Spleen (tissue), 11 donors: ENCODE data around the gene ACACA. TPM values are rescaled to one million over a fixed set of nuclear protein-coding genes. Genes with fewer than 3 reads are reported as not detected.

Source experiments
- DNase-seq: peaks from one replicate; pipeline ENCODE4 v3.0.0-alpha.2; 2020
- H3K27ac ChIP-seq, 8 donors: fragments of 200-600 bp; sonication (generic) in 7 of 8; 1 replicate in 4 of 8; 2 replicates in 4 of 8; pipeline versions ENCODE4 v1.5.0 to v1.8.0; 2016 to 2021; ENCODE audit warnings: inconsistent platforms in 4 of 8, mild to moderate bottlenecking in 4 of 8, moderate library complexity in 1 of 8
- H3K27me3 ChIP-seq, 7 donors: fragments of 200-600 bp; sonication (generic) in 6 of 7; replicated peaks in 1 of 7; 1 replicate in 4 of 7; 2 replicates in 3 of 7; pipeline versions ENCODE4 v1.5.0 to v1.8.0; 2016 to 2021; ENCODE audit warnings: inconsistent platforms in 3 of 7, mild to moderate bottlenecking in 1 of 7
- H3K36me3 ChIP-seq, 6 donors: fragments of 200-600 bp; sonication (generic) in 5 of 6; 1 replicate in 4 of 6; 2 replicates in 2 of 6; pipeline versions ENCODE4 v1.5.0 to v1.8.0; 2016 to 2021; ENCODE audit warnings: inconsistent platforms in 2 of 6
- H3K4me1 ChIP-seq, 6 donors: fragments of 200-600 bp; sonication (generic) in 5 of 6; 1 replicate in 3 of 6; 2 replicates in 3 of 6; pipeline versions ENCODE4 v1.5.0 to v1.8.0; 2016 to 2021; ENCODE audit warnings: inconsistent platforms in 3 of 6
- H3K4me3 ChIP-seq, 8 donors: fragments of 200-600 bp; sonication (generic) in 7 of 8; 1 replicate in 4 of 8; 2 replicates in 4 of 8; pipeline versions ENCODE4 v1.5.0 to v1.8.0; 2016 to 2021; ENCODE audit warnings: inconsistent platforms in 4 of 8, mild to moderate bottlenecking in 4 of 8, moderate library complexity in 2 of 8
- H3K9me3 ChIP-seq, 8 donors: fragments of 200-600 bp; sonication (generic) in 7 of 8; 1 replicate in 4 of 8; 2 replicates in 4 of 8; pipeline versions ENCODE4 v1.5.0 to v1.8.0; 2016 to 2021; ENCODE audit warnings: inconsistent platforms in 4 of 8
- POLR2A ChIP-seq, 3 donors: fragments of 450-650 bp; IDR thresholded peaks; one replicate each; pipeline ENCODE4 v1.5.1; 2017; ENCODE audit warnings: antibody characterized with exemption in 3 of 3, mild to moderate bottlenecking in 1 of 3
- POLR2AphosphoS5 ChIP-seq, 3 donors: sonication (generic); formaldehyde crosslinking; IDR thresholded peaks; one replicate each; pipeline ENCODE4 v1.5.1; 2017; ENCODE audit warnings: antibody characterized with exemption in 3 of 3
- WGBS, 5 donors: extraction: QIAGEN DNeasy Blood & Tissue Kit in 3 of 5; methylation state at CpG; one replicate each; pipeline versions ENCODE4 v1.1.5 to v1.1.7; 2013 to 2018; 5-methylcytosine and 5-hydroxymethylcytosine counted together
- intact Hi-C: fragments of 100-400 bp; cut with DNase I; formaldehyde crosslinking; loops from one replicate; pipeline ENCODE4 v1.15.0; 2023; ENCODE audit warnings: low total_unique reads
- polyA plus RNA-seq, 3 donors: library from polyadenylated mRNA; stranded (reverse); fragments of 200-250 nt; gene quantifications; one replicate each; pipeline ENCODE4 v1.2.1, GENCODE V29; 2013
- total RNA-seq, 7 donors: library from RNA; depleted of rRNA in 3 of 7; stranded (reverse); fragments of >200 nt in 3 of 7; fragmentation: NEBNext Ultra II Directional in 4 of 7; extraction: Animal tissue kit (Norgen Biotek cat#: 25700) in 4 of 7; gene quantifications; one replicate each; pipeline versions ENCODE4 v1.1.0 to v1.2.1, GENCODE V29; 2016 to 2021
- TF ChIP-seq, protein P1 (sequence below), 11 experiments: fragments of 200-600 bp in 7 of 11; fragments of 450-650 bp in 4 of 11; sonication (generic) in 4 of 11; IDR thresholded peaks in 8 of 11; conservative IDR thresholded peaks in 3 of 11; 1 replicate in 7 of 11; 2 replicates in 4 of 11; pipeline versions ENCODE4 v1.4.0 to v1.8.0; 2016 to 2021; ENCODE audit warnings: antibody characterized with exemption in 11 of 11, inconsistent platforms in 4 of 11, mild to moderate bottlenecking in 1 of 11
- donor health status: healthy with polysubstance abuse.
- donor health status: DM: no; HTN: no; CAD: no; lungs with moderate emphysema.
- donor health status: DM: no; HTN: no; CAD: no.
- donor health status: Bipolar disorder and iron deficiency.
- donor health status: healthy.
- donor health status: DM: no; HTN: no; CAD: no.
- donor health status: DM: yes; HTN: yes; CAD: no.

The ACACA gene
- total and polyA plus RNA-seq, 10 donors, result 3.2 to 50.8 (median 29.2) TPM

DNA sequence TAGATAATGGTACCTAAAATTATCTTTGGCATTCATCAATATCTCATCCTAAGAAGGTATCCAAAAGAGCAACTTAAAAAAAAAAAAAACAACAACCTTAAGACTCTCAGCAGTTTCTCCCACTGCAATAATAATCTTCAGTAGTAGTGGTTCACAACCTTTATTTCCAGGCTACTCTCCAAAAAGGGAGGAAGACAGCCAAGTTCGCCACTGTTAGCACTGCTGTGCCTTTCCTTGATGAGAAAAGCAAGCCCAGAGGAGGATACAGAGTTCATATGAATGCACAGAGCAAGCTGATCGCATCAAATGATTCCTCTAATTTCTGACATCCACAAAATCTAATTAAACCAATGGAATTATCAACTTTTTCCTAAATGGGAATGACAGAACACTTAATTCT, 258.5 kb downstream of the ACACA start:
- TF ChIP-seq, protein P1, sequence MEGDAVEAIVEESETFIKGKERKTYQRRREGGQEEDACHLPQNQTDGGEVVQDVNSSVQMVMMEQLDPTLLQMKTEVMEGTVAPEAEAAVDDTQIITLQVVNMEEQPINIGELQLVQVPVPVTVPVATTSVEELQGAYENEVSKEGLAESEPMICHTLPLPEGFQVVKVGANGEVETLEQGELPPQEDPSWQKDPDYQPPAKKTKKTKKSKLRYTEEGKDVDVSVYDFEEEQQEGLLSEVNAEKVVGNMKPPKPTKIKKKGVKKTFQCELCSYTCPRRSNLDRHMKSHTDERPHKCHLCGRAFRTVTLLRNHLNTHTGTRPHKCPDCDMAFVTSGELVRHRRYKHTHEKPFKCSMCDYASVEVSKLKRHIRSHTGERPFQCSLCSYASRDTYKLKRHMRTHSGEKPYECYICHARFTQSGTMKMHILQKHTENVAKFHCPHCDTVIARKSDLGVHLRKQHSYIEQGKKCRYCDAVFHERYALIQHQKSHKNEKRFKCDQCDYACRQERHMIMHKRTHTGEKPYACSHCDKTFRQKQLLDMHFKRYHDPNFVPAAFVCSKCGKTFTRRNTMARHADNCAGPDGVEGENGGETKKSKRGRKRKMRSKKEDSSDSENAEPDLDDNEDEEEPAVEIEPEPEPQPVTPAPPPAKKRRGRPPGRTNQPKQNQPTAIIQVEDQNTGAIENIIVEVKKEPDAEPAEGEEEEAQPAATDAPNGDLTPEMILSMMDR (IDR thresholded peaks at IDR 0.05 in 8 of 11, conservative IDR thresholded peaks at IDR 0.05 in 3 of 11), result no peak
- TF ChIP-seq POLR2AphosphoS5 (IDR thresholded peaks at IDR 0.05), result no peak
- TF ChIP-seq POLR2A (IDR thresholded peaks at IDR 0.05), result no peak
- no peak for DNase-seq
- intact Hi-C loops, result no loop called here
- Histone ChIP-seq H3K4me3 (no peak overlapping the region), H3K9me3 (no peaks in the 10 kb centered on the region), H3K27ac (no peak overlapping the region), H3K36me3 (peaks cover 0 to 39% (median 2%) of the 10 kb centered on the region in 6 donors), H3K27me3 (no peaks in the 10 kb centered on the region), H3K4me1 (peaks cover 0 to 11% (median 1%) of the 10 kb centered on the region in 6 donors)
- WGBS, 5 donors, result 86 to 100% (median 89%) methylated on average over 2 of the region's 2 CpGs

DNA sequence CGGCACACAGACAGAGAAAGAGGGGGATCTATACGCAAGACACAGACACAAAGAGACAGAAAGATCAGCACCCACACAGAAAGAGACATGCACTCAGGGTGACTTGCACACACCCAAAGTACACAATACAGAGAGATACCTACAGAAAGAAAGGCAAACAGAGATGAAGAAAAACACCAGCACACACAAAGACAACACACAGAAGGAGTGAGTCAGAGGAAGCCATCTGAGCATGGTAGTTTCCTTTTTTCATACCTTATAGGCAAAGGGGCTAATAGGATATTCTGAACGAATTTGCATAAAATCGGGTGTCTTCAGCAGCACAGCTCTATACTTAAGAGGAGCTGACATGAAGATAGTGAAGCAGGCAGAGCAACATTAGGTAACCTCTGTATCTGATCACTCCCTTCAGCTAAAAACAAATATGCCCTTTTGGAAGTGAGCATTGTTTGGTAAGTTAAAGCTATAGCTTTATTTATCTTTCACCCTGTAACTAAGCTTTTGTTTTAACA, 259.3 kb downstream of the ACACA start:
- intact Hi-C loops, result no loop called here
- Histone ChIP-seq H3K36me3 (peaks cover 0 to 37% (median 2%) of the 10 kb centered on the region in 6 donors), H3K4me3 (peak overlapping the region in 2 of 8 donors; percentile 2 to 26), H3K27me3 (no peaks in the 10 kb centered on the region), H3K4me1 (peaks cover 0 to 11% (median 1%) of the 10 kb centered on the region in 6 donors), H3K27ac (no peak overlapping the region), H3K9me3 (no peaks in the 10 kb centered on the region)
- no peak for TF ChIP-seq POLR2AphosphoS5 (IDR thresholded peaks at IDR 0.05)
- TF ChIP-seq POLR2A (IDR thresholded peaks at IDR 0.05), result no peak
- TF ChIP-seq, protein P1 (IDR thresholded peaks at IDR 0.05 in 8 of 11, conservative IDR thresholded peaks at IDR 0.05 in 3 of 11), result no peak
- no peak for DNase-seq
- 53 to 68% (median 63%) methylated on average over 4 of the region's 4 CpGs for WGBS, 5 donors

DNA sequence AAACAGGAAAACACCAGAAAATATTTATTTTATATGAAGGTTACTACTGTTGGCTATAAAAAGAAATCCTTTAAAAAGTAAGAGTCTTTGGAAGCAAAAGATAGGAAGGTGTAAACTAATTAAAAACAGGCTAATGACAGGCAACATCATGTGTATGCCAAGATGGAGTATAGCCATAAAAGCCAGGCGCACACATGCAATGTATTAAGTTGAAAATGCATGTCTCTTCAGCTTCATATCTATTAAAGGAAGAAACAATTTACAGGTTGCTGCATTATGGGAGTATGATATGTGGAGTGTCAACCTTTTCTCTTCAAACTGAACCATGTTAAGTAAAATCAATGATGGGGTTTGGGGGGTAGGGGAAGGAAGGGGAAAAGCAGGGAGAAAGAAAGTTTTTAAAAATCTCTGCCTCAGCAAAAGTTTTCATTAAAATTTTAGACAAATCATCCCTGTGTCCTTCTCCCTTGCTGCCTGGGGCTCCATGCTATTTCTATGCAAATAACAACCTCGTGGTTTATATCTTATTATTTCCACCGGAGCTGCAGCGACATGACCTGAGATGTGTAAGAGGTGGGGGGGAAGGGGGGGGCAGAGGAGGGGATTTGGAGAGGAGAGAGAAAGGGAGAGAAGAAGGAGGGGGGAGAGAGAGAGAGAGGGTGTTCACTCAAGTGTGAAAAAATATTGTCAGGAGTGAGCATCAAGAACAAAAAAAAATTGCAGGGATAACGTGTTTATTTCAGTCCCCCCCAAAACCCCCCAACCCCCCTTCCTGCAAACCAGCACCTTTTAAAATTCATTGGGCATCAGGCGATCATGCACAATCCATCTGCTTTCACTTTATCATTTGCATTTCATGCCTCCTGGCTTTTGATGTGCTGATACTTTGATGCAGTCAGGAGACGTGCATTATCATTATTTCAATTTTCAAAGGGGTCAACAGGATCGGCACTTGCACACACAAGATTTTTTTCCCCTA, 260.3 kb downstream of the ACACA start:
- Histone ChIP-seq H3K36me3 (peaks cover 0 to 28% (median 2%) of the 10 kb centered on the region in 6 donors), H3K4me3 (peak overlapping the region in 2 of 8 donors; percentile 2 to 26), H3K27ac (no peak overlapping the region), H3K4me1 (peaks cover 0 to 11% (median 1%) of the 10 kb centered on the region in 6 donors), H3K9me3 (no peaks in the 10 kb centered on the region), H3K27me3 (no peaks in the 10 kb centered on the region)
- intact Hi-C loops, result no loop called here
- 70 to 85% (median 83%) methylated on average over 8 of the region's 8 CpGs for WGBS, 5 donors
- no peak for DNase-seq
- TF ChIP-seq, protein P1 (IDR thresholded peaks at IDR 0.05 in 8 of 11, conservative IDR thresholded peaks at IDR 0.05 in 3 of 11), result no peak
- no peak for TF ChIP-seq POLR2A (IDR thresholded peaks at IDR 0.05)
- TF ChIP-seq POLR2AphosphoS5 (IDR thresholded peaks at IDR 0.05), result no peak
